Upper lobe of left lung (tissue), 6 donors: ENCODE measurements around the gene ARHGAP10. TPM values are rescaled to one million over a fixed set of nuclear protein-coding genes. Genes with fewer than 3 reads are reported as not detected.

Source experiments
- ATAC-seq, 2 donors: fragments of 200-7000 bp; cut with Tn5 transposase; one replicate each; pipeline ENCODE4 v1.9.1; 2022; ENCODE audit warnings: mild to moderate bottlenecking in 2 of 2, moderate library complexity in 2 of 2; ENCODE audit not compliant: low FRiP score in 2 of 2
- DNase-seq, 2 donors: peaks; one replicate each; pipeline ENCODE4 v3.0.0-alpha.2; 2019 to 2020
- H3K27ac ChIP-seq, 4 donors: fragments of 200-600 bp; sonication (generic); one replicate each; pipeline ENCODE4 v1.5.1; 2016 to 2019
- H3K27me3 ChIP-seq, 4 donors: fragments of 200-600 bp; sonication (generic); one replicate each; pipeline ENCODE4 v1.5.1; 2017 to 2019
- H3K36me3 ChIP-seq, 4 donors: fragments of 200-600 bp; sonication (generic); one replicate each; pipeline ENCODE4 v1.5.1; 2016 to 2019
- H3K4me1 ChIP-seq, 4 donors: fragments of 200-600 bp; sonication (generic); one replicate each; pipeline ENCODE4 v1.5.1; 2018 to 2019
- H3K4me3 ChIP-seq, 4 donors: fragments of 200-600 bp; sonication (generic); one replicate each; pipeline ENCODE4 v1.5.1; 2017 to 2019; ENCODE audit warnings: mild to moderate bottlenecking in 2 of 4, moderate library complexity in 1 of 4
- H3K9me3 ChIP-seq, 4 donors: fragments of 200-600 bp; sonication (generic); one replicate each; pipeline ENCODE4 v1.5.1; 2018 to 2019
- CTCF ChIP-seq, 6 experiments: fragments of 450-650 bp in 4 of 6; fragments of 200-600 bp in 2 of 6; sonication (generic) in 2 of 6; IDR thresholded peaks; one replicate each; pipeline ENCODE4 v1.5.1; 2016 to 2019; ENCODE audit warnings: antibody characterized with exemption in 6 of 6
- EP300 ChIP-seq, 4 donors: sonication (generic); formaldehyde crosslinking; IDR thresholded peaks; one replicate each; pipeline ENCODE4 v1.5.1; 2017; ENCODE audit warnings: antibody characterized with exemption in 4 of 4, control low read depth in 2 of 4
- POLR2A ChIP-seq, 4 donors: fragments of 450-650 bp; IDR thresholded peaks; one replicate each; pipeline ENCODE4 v1.5.1; 2016 to 2017; ENCODE audit warnings: antibody characterized with exemption in 4 of 4, mild to moderate bottlenecking in 2 of 4
- POLR2AphosphoS5 ChIP-seq, 2 donors: sonication (generic); formaldehyde crosslinking; IDR thresholded peaks; one replicate each; pipeline ENCODE4 v1.5.1; 2017; ENCODE audit warnings: antibody characterized with exemption in 2 of 2
- WGBS, 2 donors: methylation state at CpG; one replicate each; pipeline ENCODE4 v1.1.5; 2017 to 2018; 5-methylcytosine and 5-hydroxymethylcytosine counted together
- total RNA-seq, 6 donors: library from RNA; depleted of rRNA in 4 of 6; stranded (reverse); fragments of >200 nt in 4 of 6; gene quantifications; one replicate each; pipeline versions ENCODE4 v1.1.0 to v1.2.1, GENCODE V29; 2016 to 2021
- donor health status: DM: no; HTN: no; CAD: no; lungs with moderate emphysema.
- donor health status: DM: no; HTN: yes; CAD: no; lungs with severe emphysema.

The ARHGAP10 gene
- total RNA-seq, 6 donors from 2014 or later: 25.9 to 47.1 (median 29.5) TPM

GRCh38 chr4:147955827-147956558 lies 224.1 kb downstream of the ARHGAP10 start:
- Histone ChIP-seq H3K4me1 (no peaks in the 10 kb centered on the region), H3K27me3 (no peaks in the 10 kb centered on the region), H3K4me3 (no peak overlapping the region), H3K36me3 (no peaks in the 10 kb centered on the region), H3K27ac (no peak overlapping the region), H3K9me3 (no peaks in the 10 kb centered on the region)
- DNase-seq (no peak), ATAC-seq (no peak)
- TF ChIP-seq POLR2A (IDR thresholded peaks at IDR 0.05) (no peak), EP300 (IDR thresholded peaks at IDR 0.05) (no peak), POLR2AphosphoS5 (IDR thresholded peaks at IDR 0.05) (no peak), CTCF (IDR thresholded peaks at IDR 0.05) (no peak)
- WGBS, 2 donors: 69 to 79% methylated on average over 4 of the region's 4 CpGs

GRCh38 chr4:147957446-147957845 lies 225.6 kb downstream of the ARHGAP10 start:
- H3K4me3 ChIP-seq: no peak overlapping the region
- DNase-seq (no peak), ATAC-seq (no peak)
- no peaks in the 10 kb centered on the region for H3K36me3 ChIP-seq
- H3K9me3 ChIP-seq: no peaks in the 10 kb centered on the region
- WGBS, 2 donors: 70 to 86% methylated on average over 3 of the region's 3 CpGs
- TF ChIP-seq POLR2A (IDR thresholded peaks at IDR 0.05) (no peak), POLR2AphosphoS5 (IDR thresholded peaks at IDR 0.05) (no peak), CTCF (IDR thresholded peaks at IDR 0.05) (no peak), EP300 (IDR thresholded peaks at IDR 0.05) (no peak)
- no peaks in the 10 kb centered on the region for H3K4me1 ChIP-seq
- H3K27me3 ChIP-seq: no peaks in the 10 kb centered on the region
- no peak overlapping the region for H3K27ac ChIP-seq

GRCh38 chr4:147958057-147958456 lies 226.2 kb downstream of the ARHGAP10 start:
- DNase-seq (no peak), ATAC-seq (no peak)
- TF ChIP-seq POLR2AphosphoS5 (IDR thresholded peaks at IDR 0.05) (no peak), CTCF (IDR thresholded peaks at IDR 0.05) (no peak), EP300 (IDR thresholded peaks at IDR 0.05) (no peak), POLR2A (IDR thresholded peaks at IDR 0.05) (no peak)
- no peak overlapping the region for H3K27ac ChIP-seq
- no peak overlapping the region for H3K4me3 ChIP-seq
- no peaks in the 10 kb centered on the region for H3K36me3 ChIP-seq
- WGBS, 2 donors: 83 to 86% methylated on average over 3 of the region's 3 CpGs
- H3K9me3 ChIP-seq: no peaks in the 10 kb centered on the region
- no peaks in the 10 kb centered on the region for H3K27me3 ChIP-seq
- no peaks in the 10 kb centered on the region for H3K4me1 ChIP-seq

GRCh38 chr4:147958489-147959065 lies 226.7 kb downstream of the ARHGAP10 start:
- 70 to 77% methylated on average over 4 of the region's 4 CpGs for WGBS, 2 donors
- H3K36me3 ChIP-seq: peaks cover 0 to 2% (median 0%) of the 10 kb centered on the region in 4 donors
- H3K4me1 ChIP-seq: no peaks in the 10 kb centered on the region
- H3K27ac ChIP-seq: no peak overlapping the region
- no peak overlapping the region for H3K4me3 ChIP-seq
- DNase-seq (no peak), ATAC-seq (no peak)
- H3K9me3 ChIP-seq: no peaks in the 10 kb centered on the region
- H3K27me3 ChIP-seq: no peaks in the 10 kb centered on the region
- TF ChIP-seq EP300 (IDR thresholded peaks at IDR 0.05) (no peak), POLR2AphosphoS5 (IDR thresholded peaks at IDR 0.05) (no peak)

- ATAC-seq (no peak), DNase-seq (no peak)
- Histone ChIP-seq H3K4me3 (no peak overlapping the region), H3K4me1 (no peaks in the 10 kb centered on the region), H3K27me3 (no peaks in the 10 kb centered on the region), H3K27ac (no peak overlapping the region), H3K9me3 (no peaks in the 10 kb centered on the region), H3K36me3 (peaks cover 0 to 5% (median 0%) of the 10 kb centered on the region in 4 donors)
- TF ChIP-seq CTCF (IDR thresholded peaks at IDR 0.05) (no peak), POLR2A (IDR thresholded peaks at IDR 0.05) (no peak), POLR2AphosphoS5 (IDR thresholded peaks at IDR 0.05) (no peak), EP300 (IDR thresholded peaks at IDR 0.05) (no peak)
- WGBS, 2 donors: 89 to 90% methylated on average over 5 of the region's 5 CpGs
Observed at GRCh38 chr4:147960971-147961370, 229.1 kb downstream of the ARHGAP10 start.
